HFF-Myc (cell line): ENCODE data around the gene ZCCHC24.

Source experiments
- DNase-seq: peaks from one replicate; pipeline ENCODE4 v3.0.0-alpha.2; 2011; ENCODE audit warnings: low read depth; ENCODE audit errors: extremely low read depth
- H3K4me3 ChIP-seq: replicated peaks from 2 replicates; pipeline ENCODE4 v1.5.1; 2011; ENCODE audit warnings: low read depth, mild to moderate bottlenecking, control low read depth, low read length
- CTCF ChIP-seq: IDR thresholded peaks from 2 replicates; pipeline ENCODE4 v1.5.1; 2012; ENCODE audit warnings: mild to moderate bottlenecking, low read depth, low read length, control low read depth; ENCODE audit errors: missing control alignments

ZCCHC24 gene

DNA sequence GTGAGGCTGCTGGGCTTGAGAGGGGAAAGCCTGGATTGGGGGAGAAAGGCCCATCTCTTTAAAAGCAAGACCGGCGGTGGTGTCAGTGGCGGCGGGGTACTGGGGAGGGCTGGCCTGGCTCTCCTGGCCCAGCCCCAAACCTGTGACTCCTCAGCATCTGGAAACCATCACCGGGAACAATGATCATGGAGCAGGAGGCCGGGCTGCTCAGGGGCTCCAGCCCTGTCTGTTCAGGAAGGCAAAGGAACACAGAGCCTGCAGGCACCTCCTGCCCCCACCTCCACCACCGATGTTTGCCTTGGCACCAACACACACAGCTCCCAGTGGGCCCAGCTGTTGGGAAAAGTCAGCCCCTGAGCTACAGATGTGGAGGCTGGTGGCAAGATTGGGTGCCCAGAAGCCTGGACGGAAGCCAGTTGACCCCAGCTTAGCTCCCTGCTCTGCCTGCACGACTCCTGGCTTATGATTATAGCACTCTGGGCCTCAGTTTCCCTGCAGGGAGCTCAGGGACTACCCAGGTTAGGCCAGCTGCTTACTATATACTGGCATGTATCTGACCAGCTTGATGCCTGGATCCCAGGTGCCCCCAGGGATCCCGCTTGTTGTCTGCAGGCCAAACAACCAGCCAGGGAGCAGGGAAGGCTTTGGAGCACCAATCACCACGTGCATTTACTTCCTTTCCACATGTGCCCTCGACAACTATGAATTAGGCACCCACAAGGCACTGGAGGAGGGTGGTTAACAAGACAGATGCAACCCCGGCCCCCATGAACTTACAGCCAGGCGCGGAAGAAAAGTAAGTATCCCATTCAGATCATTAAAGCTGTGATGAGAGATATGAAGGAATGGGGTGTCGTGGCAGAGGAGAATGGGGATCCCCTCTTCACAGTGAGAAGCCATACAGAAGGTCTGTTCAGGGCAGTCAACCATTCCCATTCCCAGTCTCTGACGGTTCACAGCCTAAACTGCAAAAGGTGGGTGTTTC is 37.3 kb downstream of the ZCCHC24 start:
- DNase-seq = peak; percentile 69
- no peak overlapping the region for H3K4me3 ChIP-seq
- no peak for TF ChIP-seq CTCF

DNA sequence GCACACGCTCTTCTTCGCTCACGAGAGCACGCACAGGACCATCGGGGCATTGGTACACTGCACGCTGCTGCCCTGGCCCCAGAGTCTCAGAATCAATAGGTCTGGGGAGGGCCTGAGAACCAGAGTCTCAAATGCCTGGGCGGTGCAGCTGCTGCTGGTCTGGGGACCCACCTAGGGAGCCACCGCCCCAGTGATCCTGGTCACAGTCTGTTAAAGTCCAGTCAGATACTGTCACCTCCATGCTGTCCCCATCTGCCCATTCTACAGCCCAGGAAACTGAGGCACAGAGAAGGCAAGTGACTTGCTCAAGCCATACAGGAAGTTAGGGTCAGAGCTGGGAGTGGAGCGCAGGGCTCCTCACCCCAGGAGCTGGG is 38.0 kb downstream of the ZCCHC24 start:
- no peak for TF ChIP-seq CTCF
- H3K4me3 ChIP-seq = no peak overlapping the region
- no peak for DNase-seq

GRCh38 chr10:79406683-79407422 is 38.6 kb downstream of the ZCCHC24 start:
- no peak for DNase-seq
- no peak for TF ChIP-seq CTCF
- H3K4me3 ChIP-seq = no peak overlapping the region

- no peak overlapping the region for H3K4me3 ChIP-seq
- no peak for DNase-seq
- TF ChIP-seq CTCF = no peak
Measured at GRCh38 chr10:79405995-79406515, 39.4 kb downstream of the ZCCHC24 start.

- no peak for TF ChIP-seq CTCF
- DNase-seq = no peak
- no peak overlapping the region for H3K4me3 ChIP-seq
Measured at GRCh38 chr10:79405221-79405994, 40.0 kb downstream of the ZCCHC24 start.

- no peak for TF ChIP-seq CTCF
- H3K4me3 ChIP-seq = no peak overlapping the region
- no peak for DNase-seq
Measured at GRCh38 chr10:79404690-79405131, 40.7 kb downstream of the ZCCHC24 start.
